ENCODE results near the gene AGAP3. TPM values are rescaled to one million over a fixed set of nuclear protein-coding genes. Genes with fewer than 3 reads are reported as not detected.
"Not testable (repeated sequence)": the region's sequence is repeated elsewhere in the genome, so short reads cannot be mapped to it uniquely, and the experiment has no call there.

AGAP3 gene
- 38.2 TPM for polyA plus RNA-seq (2012; ENCODE audit: insufficient read depth, insufficient read length)

DNA sequence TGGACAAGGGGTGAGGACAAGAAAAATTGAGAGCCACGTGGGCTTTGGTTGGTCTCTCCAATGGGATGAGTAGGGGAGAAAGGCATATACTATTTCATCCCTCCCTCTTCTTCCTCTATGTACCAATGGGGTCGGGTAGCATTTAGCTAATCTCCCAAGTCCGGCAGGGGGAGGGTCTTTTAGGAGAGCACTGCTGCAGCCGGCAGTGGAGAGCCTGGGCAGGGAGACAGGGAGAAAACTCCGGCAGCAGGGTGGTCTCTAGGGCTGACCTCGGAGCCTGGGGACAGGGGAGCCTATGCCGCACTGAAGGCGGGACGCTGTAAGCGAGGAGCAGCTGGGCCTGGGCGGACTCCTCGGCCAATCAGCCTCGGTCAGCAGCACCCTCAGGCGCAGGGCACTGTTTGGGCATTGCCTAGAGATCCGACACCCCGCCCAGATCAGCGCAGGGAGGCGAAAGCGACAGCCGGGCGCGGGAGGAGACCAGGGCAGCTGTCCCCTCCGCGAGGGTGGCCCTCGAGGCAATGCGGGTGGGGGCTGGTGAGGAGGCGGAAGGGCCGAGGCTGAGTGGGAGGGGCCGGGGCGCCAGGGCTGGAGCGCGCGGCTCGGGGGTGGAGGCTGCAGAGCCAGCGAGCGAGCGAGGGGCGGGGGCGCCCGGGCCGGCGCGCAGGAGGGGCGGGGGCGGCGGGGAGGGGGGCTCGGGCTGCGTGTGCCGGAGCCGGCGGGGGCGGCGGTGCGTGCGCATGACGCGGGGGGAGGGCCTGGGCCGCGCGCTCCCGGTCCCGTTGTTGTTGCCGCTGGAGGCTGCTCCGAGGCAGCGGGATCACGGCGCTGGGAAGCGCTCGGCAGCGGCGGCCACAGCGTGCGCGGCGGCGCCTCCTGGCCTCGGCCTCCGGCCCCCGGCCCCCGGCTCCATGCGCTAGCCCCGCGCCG, at the start of gene AGAP3:
AGAP3 (plus strand) TSS at position 785 of the 930 bp plus-strand sequence. CDS start 267 bp downstream, outside the sequence.
- no peak for DNase-seq (ENCODE audit: low read depth, low spot score)

DNA sequence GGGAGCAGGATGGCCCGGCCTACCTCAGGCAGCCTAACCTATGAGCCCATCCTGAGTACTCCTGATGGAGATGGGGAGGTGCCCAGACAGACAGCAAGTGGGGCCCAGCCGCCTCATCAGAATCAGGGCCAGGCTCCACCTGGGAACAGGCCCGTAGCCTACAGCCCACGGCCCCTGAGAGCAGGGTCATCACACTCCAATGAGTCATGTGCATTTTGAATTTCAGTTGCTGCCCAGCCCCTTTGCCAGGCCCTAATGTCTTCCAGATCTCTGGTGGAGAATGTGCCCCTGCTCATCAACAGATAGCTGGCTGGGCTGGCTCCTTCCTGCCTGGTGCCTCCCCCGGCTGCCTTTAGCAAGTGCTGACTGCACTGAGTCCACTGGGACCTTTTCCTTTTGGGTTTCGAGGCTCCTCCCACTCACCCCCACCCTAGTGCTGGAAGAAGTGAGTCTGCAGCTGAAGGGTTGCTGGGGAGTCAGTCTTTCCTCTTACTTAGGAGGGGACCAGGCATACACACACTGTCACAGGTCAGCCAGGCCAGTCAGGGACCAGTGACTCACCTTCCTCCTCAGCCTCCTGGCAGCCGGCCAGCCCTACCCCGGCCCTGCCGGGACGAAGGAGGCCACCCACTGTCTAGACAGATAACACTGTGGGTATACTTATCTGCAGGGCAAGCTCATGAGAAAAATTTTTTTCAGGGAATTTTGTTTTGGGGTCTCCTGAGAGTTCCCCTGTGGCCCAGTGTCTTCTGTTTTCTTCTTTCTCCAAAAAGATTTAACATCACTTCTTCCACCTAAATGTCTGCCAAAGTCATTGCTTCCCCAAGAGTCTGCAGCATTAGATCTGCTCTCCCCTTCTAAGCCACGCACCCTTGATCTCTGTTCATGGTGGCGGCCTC, 47.1 kb upstream of the AGAP3 start:
- no peak overlapping the region for H3K4me3 ChIP-seq (ENCODE audit: low read length)
- no peak for DNase-seq (ENCODE audit: low read depth, low spot score)

More for the DNA sequence above, at the start of gene AGAP3:
- peak within 1 kb of the TSS; percentile 62 for H3K4me3 ChIP-seq (ENCODE audit: low read length)

DNA sequence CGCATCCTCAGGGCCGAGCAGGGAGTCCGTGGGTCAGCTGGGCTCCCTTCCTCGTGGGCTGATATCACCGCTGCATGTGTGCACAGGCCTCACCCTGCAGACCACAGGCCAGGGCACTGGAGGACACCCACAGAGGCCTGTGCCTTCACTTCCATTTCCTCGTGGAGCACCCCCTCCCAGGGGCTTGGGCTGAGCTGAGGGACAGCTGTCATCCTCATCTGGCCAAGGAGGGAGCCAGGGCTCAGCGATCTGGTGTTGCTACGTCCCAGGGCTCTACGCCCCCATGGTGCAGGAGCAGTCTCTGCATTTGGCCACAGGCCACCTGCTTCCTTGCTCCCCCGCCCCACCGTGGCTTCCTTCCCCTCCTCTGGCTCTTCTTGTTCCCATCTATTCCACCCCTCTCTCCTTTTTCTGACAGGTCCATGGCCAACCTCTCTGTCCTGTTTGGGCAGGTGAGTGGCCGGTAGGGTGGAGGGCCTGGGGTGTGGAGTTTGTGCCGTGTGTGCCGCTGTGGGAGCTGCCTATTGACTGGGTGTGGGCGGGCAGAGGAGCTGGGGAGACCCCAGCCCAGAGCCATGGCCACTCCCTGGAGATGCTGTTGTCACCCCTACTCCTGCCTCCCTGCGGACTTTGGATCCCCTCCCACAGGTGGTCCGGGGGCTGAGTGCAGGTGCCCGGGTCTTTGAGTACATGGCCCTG, 46.3 kb upstream of the AGAP3 start:
- DNase-seq (ENCODE audit: low read depth, low spot score): no peak
- H3K4me3 ChIP-seq (ENCODE audit: low read length): no peak overlapping the region

DNA sequence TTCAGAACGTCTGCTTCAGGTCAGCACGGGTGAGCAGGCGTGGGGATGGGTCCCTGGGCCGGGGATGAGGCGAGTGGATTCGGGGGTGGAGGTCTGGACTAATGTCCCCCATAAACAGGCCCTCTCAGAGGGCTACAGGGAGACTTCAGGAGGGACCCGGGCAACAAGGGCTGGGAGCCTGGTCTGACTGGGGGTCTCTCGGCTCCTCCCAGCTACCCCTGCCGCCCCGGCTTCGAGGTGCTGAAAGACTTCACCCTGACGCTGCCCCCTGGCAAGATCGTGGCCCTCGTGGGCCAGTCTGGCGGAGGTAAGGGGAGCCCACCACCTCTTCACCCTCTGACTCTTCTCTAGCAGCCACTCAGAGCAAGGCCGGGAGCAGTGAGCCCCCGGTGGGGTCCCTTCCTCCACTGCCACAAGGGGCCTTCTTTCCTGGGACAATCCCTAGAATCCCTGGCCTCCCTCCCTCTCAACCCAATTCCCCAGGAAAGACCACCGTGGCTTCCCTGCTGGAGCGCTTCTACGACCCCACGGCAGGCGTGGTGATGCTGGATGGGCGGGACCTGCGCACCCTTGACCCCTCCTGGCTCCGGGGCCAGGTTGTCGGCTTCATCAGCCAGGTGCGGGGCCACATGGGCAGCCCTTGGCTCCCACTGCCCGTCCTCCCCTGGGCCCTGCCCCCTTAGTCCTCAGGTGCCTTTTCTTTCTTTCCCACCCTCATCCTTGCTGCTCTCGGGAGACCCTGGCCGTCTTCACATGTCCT, 45.5 kb upstream of the AGAP3 start:
- no peak for DNase-seq (ENCODE audit: low read depth, low spot score)
- H3K4me3 ChIP-seq (ENCODE audit: low read length): no peak overlapping the region

DNA sequence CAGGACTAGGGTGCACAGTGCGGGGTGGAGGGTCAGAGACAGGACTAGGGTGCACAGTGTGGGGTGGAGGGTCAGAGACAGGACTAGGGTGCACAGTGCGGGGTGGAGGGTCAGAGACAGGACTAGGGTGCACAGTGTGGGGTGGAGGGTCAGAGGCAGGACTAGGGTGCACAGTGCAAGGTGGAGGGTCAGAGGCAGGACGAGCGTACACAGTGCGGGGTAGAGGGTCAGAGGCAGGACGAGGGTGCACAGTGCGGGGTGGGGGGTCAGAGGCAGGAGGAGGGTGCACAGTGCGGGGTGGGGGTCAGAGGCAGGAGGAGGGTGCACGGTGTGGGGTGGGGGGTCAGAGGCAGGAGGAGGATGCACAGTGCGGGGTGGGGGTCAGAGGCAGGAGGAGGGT, 42.8 kb upstream of the AGAP3 start:
- H3K4me3 ChIP-seq (ENCODE audit: low read length); DNase-seq (ENCODE audit: low read depth, low spot score): not testable (repeated sequence)

DNA sequence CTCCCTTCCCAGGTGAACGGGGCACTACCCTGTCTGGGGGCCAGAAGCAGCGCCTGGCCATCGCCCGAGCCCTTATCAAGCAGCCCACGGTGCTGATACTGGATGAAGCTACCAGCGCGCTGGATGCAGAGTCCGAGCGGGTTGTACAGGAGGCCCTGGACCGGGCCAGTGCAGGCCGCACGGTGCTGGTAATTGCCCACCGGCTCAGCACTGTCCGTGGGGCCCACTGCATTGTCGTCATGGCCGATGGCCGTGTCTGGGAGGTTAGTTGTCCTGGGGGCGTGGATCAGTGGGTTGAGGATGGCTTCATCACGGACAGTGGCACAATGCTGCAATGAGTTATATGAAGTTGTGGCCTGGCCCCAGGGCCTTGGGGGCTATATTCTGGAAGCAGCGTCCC, 42.3 kb upstream of the AGAP3 start:
- no peak for DNase-seq (ENCODE audit: low read depth, low spot score)
- H3K4me3 ChIP-seq (ENCODE audit: low read length): no peak overlapping the region

DNA sequence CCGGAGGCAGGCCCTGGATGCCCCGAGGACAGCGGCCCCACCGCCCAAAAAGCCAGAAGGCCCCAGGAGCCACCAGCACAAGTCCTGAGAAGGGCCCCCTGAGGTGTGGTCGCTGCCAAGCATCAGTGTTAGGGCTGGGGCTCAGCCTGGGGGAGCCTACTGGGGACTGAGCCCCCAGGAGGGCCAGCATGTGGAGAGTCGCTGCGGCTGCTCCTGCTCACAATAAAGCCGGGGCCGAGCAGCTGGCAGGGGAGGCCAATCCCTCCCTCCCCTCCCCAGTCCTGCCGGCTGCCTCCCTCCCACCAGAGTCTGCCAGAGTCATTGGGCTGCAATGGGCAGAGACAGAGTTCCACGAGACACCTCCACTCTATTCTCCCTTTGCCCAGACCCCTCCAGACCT, 41.0 kb upstream of the AGAP3 start:
- DNase-seq (ENCODE audit: low read depth, low spot score): no peak
- no peak overlapping the region for H3K4me3 ChIP-seq (ENCODE audit: low read length)

DNA sequence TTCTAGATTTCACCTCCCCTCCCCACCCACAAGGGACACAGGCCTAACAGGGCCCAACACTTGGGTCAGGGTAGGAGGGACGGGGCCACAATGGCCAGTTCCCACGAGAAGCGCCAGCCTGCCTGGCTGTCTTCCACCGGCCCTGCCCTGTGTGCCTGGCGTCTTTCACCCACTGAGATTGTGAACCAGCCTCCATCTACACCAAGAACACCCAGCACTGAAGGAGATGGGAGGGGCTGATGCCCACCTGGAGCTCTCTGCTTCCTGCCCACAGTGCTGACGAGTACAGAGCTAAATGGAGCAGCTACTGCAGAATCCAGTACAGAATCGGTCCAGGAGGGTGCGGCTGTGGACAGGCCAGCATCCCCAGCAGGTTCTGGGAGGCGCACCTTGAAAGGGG, 40.3 kb upstream of the AGAP3 start:
- DNase-seq (ENCODE audit: low read depth, low spot score): no peak
- H3K4me3 ChIP-seq (ENCODE audit: low read length): no peak overlapping the region

DNA sequence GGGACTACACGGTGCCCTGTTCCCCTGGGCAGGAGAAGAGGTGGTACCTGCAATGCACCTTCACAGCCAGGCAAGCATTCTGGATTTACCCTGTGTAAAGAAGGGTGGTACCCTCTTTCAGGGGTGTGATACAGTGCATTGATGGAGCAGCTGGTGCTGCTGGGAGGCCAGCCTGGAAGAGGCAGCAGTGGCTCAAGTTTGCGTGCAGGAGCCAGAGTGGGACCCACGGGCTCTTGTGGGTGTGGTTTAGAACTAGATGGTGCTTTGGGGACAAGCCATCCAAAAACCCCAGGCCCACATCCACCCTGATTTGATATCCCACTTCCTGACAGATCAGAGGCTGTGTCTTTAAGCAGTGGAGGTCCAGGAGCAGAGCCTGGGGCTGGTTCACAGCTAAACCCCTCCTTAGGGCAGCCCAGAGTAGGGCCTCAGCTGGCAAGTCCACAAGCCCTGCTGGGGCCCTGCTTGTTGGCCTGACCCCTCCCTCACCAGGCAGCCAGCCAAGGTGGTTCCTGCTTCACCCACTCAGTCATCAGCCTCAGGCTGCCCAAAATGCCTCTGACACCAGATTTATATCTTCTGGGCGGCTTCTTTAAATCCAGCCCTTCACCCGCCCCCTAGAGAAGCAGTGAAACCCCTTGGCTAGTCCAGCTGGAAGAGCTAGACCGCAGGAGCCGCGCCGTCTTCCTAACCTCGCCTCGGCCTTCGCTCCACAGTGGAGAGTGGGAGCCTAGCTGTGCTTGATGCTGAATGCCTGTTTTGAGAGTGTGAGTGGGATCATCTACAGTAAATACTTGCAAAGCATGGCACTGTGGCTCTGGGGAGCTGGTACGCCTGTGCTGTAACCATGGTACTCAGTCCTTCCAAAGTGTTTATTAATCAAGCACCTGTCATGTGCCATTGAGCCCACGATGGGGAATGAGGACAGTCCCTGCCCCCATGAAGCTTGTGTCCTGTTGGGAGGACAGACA, 39.4 kb upstream of the AGAP3 start:
- no peak overlapping the region for H3K4me3 ChIP-seq (ENCODE audit: low read length)
- DNase-seq (ENCODE audit: low read depth, low spot score): no peak

DNA sequence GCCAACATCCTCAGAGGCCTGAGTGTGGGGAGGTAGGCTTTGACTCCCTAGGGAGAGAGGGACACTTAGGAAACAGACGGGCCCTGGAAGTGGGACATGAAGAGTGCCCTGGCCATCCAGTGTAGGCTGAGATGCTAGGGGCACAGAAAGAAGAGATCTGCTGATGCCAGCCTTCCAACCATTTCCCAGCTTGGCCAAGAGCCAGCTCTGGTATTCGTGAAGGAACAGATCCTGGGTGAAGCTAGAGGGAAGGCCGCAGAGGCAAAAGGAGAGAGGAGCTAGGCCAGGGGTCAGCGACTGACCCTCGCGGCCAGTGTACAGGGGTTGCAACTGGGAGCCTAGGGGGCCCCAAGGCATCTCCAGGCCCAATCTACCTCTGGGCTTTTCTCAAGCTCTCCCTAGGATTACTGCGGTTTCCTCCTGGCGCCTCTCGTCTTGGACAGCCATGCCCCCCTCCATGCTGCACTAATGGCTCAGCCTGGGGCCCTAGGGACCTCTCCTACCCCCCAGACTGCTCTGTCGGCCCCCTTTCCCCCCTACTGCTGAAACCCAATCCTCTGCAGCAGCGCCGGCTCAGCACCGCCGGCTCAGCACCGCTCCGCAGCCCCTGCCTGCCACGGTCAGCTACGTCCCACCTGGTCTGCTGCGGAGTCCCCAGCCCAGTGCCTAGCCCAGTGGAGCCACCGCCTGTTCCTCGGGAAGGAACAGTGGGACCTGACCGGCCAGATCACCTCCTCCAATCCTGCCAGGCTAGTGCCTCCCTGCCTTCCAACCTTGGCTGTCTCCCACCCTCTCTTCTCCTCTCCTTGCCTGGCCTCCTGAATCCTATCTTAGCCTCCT, 38.1 kb upstream of the AGAP3 start, which contains the start of gene ASIC3:
ASIC3 (plus strand) TSS at position 556 of the 840 bp plus-strand sequence. CDS start 355 bp downstream, outside the sequence.
- DNase-seq (ENCODE audit: low read depth, low spot score): no peak
- H3K4me3 ChIP-seq (ENCODE audit: low read length): no peak within 1 kb of the TSS

DNA sequence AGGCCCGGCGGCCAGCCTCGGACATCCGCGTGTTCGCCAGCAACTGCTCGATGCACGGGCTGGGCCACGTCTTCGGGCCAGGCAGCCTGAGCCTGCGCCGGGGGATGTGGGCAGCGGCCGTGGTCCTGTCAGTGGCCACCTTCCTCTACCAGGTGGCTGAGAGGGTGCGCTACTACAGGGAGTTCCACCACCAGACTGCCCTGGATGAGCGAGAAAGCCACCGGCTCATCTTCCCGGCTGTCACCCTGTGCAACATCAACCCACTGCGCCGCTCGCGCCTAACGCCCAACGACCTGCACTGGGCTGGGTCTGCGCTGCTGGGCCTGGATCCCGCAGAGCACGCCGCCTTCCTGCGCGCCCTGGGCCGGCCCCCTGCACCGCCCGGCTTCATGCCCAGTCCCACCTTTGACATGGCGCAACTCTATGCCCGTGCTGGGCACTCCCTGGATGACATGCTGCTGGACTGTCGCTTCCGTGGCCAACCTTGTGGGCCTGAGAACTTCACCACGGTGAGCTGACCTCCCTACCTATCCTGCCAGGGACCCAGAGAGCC, 37.3 kb upstream of the AGAP3 start:
- no peak overlapping the region for H3K4me3 ChIP-seq (ENCODE audit: low read length)
- no peak for DNase-seq (ENCODE audit: low read depth, low spot score)

DNA sequence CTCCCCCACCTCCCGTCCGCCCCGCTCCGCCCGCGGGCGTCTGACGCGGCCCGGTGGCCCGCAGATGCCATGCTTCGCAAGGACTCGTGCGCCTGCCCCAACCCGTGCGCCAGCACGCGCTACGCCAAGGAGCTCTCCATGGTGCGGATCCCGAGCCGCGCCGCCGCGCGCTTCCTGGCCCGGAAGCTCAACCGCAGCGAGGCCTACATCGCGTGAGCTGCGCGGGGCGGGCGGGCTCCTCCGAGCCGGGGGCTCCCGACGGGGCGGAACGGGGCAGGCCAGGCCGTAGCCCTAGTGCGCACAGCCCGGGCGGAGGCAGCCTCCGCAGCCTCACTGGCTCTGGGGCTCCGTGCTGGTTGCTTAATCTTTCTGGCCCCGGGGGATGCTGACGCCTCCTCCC, 35.2 kb upstream of the AGAP3 start:
- peak; percentile 75 for DNase-seq (ENCODE audit: low read depth, low spot score)

DNA sequence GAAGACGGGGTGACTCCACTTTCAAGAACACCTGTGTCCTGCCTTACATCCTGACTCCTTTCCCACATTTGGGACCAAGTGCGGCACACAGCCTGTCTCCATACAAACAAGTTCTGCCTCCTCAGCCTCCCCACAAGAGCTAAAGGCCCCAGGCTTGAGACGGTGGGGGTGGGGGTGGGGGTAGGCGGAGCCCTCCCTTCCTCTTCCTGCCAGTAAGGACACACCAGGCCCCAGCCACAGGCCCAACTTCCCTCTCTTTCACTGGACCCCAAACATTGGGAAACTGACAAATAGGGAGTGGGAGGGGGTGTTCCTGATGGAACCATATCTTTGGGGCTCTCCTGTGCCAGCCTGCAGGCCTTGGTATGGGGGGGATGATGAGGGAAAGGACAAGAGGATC, 33.2 kb upstream of the AGAP3 start:
- DNase-seq (ENCODE audit: low read depth, low spot score): no peak

More for the DNA sequence above, 35.2 kb upstream of the AGAP3 start:
- no peak overlapping the region; the same call in 1 of the 2 replicates for H3K4me3 ChIP-seq (ENCODE audit: low read length)

DNA sequence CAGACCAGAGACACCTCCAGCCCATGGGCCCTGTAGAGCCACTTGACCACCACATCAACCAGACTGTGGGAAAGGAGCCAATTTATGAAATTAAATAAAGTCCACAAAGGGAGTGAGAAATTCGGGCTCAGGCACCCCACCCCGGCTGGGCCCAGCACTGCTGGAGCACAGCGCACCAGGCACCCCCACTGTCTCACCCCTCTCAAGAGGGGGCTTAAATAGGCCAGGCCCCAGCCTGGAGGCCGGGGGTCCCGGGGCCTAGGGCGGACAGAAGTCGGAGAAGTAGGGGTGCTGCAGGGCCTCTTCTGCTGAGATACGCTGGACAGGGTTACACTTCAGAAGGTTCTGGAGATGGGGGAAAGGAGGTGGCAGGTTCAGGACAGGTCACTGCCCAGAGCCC, 32.5 kb upstream of the AGAP3 start:
- DNase-seq (ENCODE audit: low read depth, low spot score): no peak
- no peak overlapping the region for H3K4me3 ChIP-seq (ENCODE audit: low read length)

More for the DNA sequence above, 33.2 kb upstream of the AGAP3 start:
- H3K4me3 ChIP-seq (ENCODE audit: low read length): no peak overlapping the region

DNA sequence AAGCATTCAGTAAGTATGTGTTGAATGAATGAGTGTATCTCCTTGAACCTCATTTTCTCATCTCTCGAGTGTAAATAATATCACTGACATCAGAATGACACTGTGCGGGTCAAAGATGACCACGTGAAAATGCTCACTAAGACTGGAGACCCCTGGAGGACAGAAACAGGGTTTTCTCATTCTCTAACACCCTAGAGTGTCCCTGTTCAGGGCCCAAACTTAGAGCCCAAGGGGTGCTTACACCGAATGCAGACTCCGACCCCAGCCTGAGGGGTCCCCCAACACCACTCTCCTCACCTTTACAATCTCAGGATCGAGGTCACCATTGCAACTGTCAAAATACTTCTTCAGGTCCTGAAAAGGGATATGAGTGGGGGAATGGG, 30.0 kb upstream of the AGAP3 start:
- no peak for DNase-seq (ENCODE audit: low read depth, low spot score)
- H3K4me3 ChIP-seq (ENCODE audit: low read length): no peak overlapping the region
